HG02610 (cell line): ENCODE results near the gene MRPL12.

Experiments
- ATAC-seq: cut with Tn5 transposase; IDR thresholded peaks from one replicate; pipeline ENCODE4 v1.9.1; 2021; ENCODE audit warnings: mild to moderate bottlenecking, moderate library complexity; ENCODE audit not compliant: unreplicated experiment

Gene MRPL12

GRCh38 chr17:81681672-81682071, 21.5 kb upstream of the MRPL12 start:
- no peak for ATAC-seq

GRCh38 chr17:81682565-81683207, 20.5 kb upstream of the MRPL12 start:
- no peak for ATAC-seq

GRCh38 chr17:81683208-81683583, 20.0 kb upstream of the MRPL12 start:
- ATAC-seq: peak; percentile 15

- ATAC-seq: peak; percentile 90
Measured at GRCh38 chr17:81683584-81684441, 19.4 kb upstream of the MRPL12 start, which contains the start of the genes ARL16 and HGS. Gene ARL16, minus strand, starts transcription at chr17:81683797. Its CDS starts 44 bp downstream, at chr17:81683753. Gene HGS, plus strand, starts transcription at chr17:81684011. Its CDS starts 56 bp downstream, at chr17:81684067.

- no peak for ATAC-seq
Measured at GRCh38 chr17:81684442-81684911, 18.7 kb upstream of the MRPL12 start.

GRCh38 chr17:81685108-81685507, 18.1 kb upstream of the MRPL12 start:
- no peak for ATAC-seq

- no peak for ATAC-seq
Measured at GRCh38 chr17:81686614-81687013, 16.6 kb upstream of the MRPL12 start.

GRCh38 chr17:81687770-81688541, 15.2 kb upstream of the MRPL12 start:
- no peak for ATAC-seq

- no peak for ATAC-seq
Measured at GRCh38 chr17:81688616-81689015, 14.6 kb upstream of the MRPL12 start.

- no peak for ATAC-seq
Measured at GRCh38 chr17:81690066-81690465, 13.1 kb upstream of the MRPL12 start.

GRCh38 chr17:81690549-81690948, 12.6 kb upstream of the MRPL12 start:
- no peak for ATAC-seq

GRCh38 chr17:81691196-81691595, 12.0 kb upstream of the MRPL12 start:
- ATAC-seq: no peak

- no peak for ATAC-seq
Measured at GRCh38 chr17:81691608-81692007, 11.6 kb upstream of the MRPL12 start.

- no peak for ATAC-seq
Measured at GRCh38 chr17:81693509-81694210, 9.5 kb upstream of the MRPL12 start.

GRCh38 chr17:81694810-81695209, 8.4 kb upstream of the MRPL12 start:
- no peak for ATAC-seq

- no peak for ATAC-seq
Measured at GRCh38 chr17:81695211-81695610, 8.0 kb upstream of the MRPL12 start.

GRCh38 chr17:81695801-81696200, 7.4 kb upstream of the MRPL12 start:
- ATAC-seq: no peak

GRCh38 chr17:81696218-81696941, 6.8 kb upstream of the MRPL12 start:
- no peak for ATAC-seq

- no peak for ATAC-seq
Measured at GRCh38 chr17:81697261-81698044, 5.7 kb upstream of the MRPL12 start.
